Osteoblast (primary cell): ENCODE measurements around the gene CDKN2D. TPM values are rescaled to one million over a fixed set of nuclear protein-coding genes. Genes with fewer than 3 reads are reported as not detected.
A peak's percentile ranks its signal among the peaks of the same experiment; 100 is the strongest.

Source experiments
- DNase-seq: peaks from one replicate; pipeline ENCODE4 v3.0.0; 2011; ENCODE audit warnings: low spot score, mixed read lengths; ENCODE audit not compliant: insufficient read length; ENCODE audit errors: missing footprints
- H2AFZ ChIP-seq: 2 replicates; pipeline ENCODE4 v1.6.0; 2011; ENCODE audit warnings: mild to moderate bottlenecking, low read length
- H3K27ac ChIP-seq: 2 replicates; pipeline ENCODE4 v1.5.1; 2011; ENCODE audit warnings: mild to moderate bottlenecking, low read depth, low read length, moderate library complexity
- H3K27me3 ChIP-seq: 2 replicates; pipeline ENCODE4 v1.6.0; 2012; ENCODE audit warnings: mild to moderate bottlenecking, control low read depth, inconsistent platforms, low read length, moderate library complexity; ENCODE audit not compliant: insufficient read depth
- H3K36me3 ChIP-seq: 2 replicates; pipeline ENCODE4 v1.5.1; 2011; ENCODE audit warnings: mild to moderate bottlenecking, low read length, control low read depth, moderate library complexity; ENCODE audit not compliant: insufficient read depth
- H3K4me1 ChIP-seq: 2 replicates; pipeline ENCODE4 v1.5.1; 2011; ENCODE audit warnings: mild to moderate bottlenecking, low read length, control low read depth, moderate library complexity; ENCODE audit not compliant: insufficient read depth
- H3K4me2 ChIP-seq: 2 replicates; pipeline ENCODE4 v1.6.0; 2011; ENCODE audit warnings: mild to moderate bottlenecking, low read length; ENCODE audit not compliant: insufficient read depth
- H3K4me3 ChIP-seq: fragments of 200-600 bp; sonication (generic); 3 replicates; pipeline ENCODE4 v1.5.1; 2012; ENCODE audit warnings: mild to moderate bottlenecking, low read length, inconsistent platforms; ENCODE audit not compliant: insufficient read depth
- H3K79me2 ChIP-seq: 2 replicates; pipeline ENCODE4 v1.6.0; 2012; ENCODE audit warnings: mild to moderate bottlenecking, low read length, control low read depth, inconsistent platforms; ENCODE audit not compliant: insufficient read depth
- H3K9me3 ChIP-seq: 2 replicates; pipeline ENCODE4 v1.5.1; 2011; ENCODE audit warnings: low read depth, low read length, control low read depth
- H4K20me1 ChIP-seq: 2 replicates; pipeline ENCODE4 v1.6.0; 2012; ENCODE audit warnings: mild to moderate bottlenecking, low read length, control low read depth; ENCODE audit not compliant: insufficient read depth
- total RNA-seq: library from RNA; depleted of rRNA; stranded (reverse); fragments of >200 nt; gene quantifications from 2 replicates; pipeline ENCODE4 v1.2.3, GENCODE V29; 2012
- TF ChIP-seq, protein P1 (sequence below): IDR thresholded peaks from 2 replicates; pipeline ENCODE4 v1.5.1; 2011; ENCODE audit warnings: mild to moderate bottlenecking, low read depth, low read length, moderate library complexity; ENCODE audit errors: extremely low read depth

Gene CDKN2D
- total RNA-seq, result 4.0 and 5.3 TPM in 2 replicates

DNA sequence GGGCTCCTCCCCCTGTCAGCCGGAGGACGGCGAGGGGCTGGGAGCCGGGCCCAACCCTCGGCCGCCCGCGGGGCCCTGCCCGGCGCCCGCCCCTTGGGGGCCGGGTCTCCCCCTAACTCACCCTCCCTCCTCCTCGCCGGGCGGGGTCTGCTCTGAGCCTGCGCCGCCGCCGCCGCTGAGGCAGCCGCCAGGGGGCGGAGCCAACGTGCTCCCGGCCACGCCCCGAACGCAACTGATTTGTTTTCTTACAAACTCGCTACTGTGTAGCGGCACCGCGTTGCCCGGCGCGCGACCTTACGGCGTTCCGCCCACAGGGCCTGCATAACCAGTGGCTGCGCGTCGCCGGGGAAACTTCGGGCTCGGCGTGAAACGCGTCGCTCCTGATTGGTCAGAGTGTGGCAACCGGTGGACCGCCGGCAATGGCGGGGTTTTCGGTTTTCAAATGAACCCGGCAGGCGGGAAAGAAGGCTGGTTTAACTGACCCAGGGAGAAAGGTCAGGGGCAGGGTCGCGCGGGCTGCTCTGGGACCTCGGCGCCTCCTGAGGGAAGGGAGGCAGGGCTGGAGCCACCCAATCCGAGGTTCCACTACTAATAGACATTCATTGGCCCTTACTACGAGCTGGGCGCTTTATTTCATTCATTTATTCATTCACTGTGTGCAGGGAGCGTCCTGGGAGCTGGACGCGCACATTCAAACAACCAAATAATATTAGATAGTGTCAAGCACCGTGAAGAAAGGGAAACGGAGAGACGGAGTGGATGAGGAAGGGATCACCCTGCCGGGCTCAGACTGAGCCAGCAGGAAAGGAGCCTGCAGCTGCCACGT lies at the start of gene CDKN2D:
CDKN2D (minus strand) TSS at position 154 of the 826 bp plus-strand sequence. CDS start 326 bp downstream, outside the sequence.
- Histone ChIP-seq H3K27me3 (no peaks in the 10 kb centered on the region), H3K9me3 (no peaks in the 10 kb centered on the region), H2AFZ (peak within 1 kb of the TSS; percentile 88), H3K79me2 (peaks cover 25% of the 10 kb centered on the region), H3K27ac (peak within 1 kb of the TSS; percentile 77), H3K4me1 (peaks cover 33% of the 10 kb centered on the region), H3K36me3 (no peaks in the 10 kb centered on the region), H4K20me1 (no peaks in the 10 kb centered on the region), H3K4me2 (peak within 1 kb of the TSS; percentile 92), H3K4me3 (peak within 1 kb of the TSS; percentile 79)
- TF ChIP-seq, protein P1, sequence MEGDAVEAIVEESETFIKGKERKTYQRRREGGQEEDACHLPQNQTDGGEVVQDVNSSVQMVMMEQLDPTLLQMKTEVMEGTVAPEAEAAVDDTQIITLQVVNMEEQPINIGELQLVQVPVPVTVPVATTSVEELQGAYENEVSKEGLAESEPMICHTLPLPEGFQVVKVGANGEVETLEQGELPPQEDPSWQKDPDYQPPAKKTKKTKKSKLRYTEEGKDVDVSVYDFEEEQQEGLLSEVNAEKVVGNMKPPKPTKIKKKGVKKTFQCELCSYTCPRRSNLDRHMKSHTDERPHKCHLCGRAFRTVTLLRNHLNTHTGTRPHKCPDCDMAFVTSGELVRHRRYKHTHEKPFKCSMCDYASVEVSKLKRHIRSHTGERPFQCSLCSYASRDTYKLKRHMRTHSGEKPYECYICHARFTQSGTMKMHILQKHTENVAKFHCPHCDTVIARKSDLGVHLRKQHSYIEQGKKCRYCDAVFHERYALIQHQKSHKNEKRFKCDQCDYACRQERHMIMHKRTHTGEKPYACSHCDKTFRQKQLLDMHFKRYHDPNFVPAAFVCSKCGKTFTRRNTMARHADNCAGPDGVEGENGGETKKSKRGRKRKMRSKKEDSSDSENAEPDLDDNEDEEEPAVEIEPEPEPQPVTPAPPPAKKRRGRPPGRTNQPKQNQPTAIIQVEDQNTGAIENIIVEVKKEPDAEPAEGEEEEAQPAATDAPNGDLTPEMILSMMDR, result no peak
- peak; percentile 99 for DNase-seq

DNA sequence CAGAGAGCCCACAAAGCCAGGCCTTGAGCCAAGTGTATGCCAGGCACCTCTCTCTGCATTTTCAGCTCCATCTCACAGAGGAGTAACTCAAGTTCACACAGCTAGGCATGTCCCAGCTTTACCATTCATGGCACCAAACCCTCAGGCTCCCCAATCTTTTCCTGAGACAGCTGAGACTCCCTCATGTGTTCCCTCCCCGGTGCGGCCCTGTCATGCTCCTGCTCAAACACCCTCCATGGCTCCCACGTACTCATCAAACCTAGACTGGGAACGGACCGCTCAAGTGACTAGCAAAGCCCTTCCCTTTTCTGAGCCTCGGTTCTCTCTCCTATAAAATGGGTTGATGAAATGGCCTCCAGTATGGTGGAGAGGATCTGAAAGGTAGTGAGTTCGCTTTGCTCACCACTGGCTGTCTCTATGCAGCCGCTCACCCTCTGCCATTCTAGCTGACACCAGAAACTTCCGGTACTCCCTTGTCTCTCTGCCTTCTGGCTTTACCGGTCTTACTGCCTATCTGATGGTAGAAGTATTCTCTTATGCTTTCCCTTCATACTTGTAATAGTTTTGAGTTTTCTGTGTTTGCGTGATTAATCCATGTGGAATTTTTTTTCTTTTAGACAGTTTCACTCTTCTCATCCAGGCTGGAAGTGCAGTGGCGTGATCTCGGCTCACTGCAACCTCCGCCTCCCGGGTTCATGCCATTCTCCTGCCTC lies 48.8 kb upstream of the CDKN2D start:
- Histone ChIP-seq H4K20me1 (no peaks in the 10 kb centered on the region), H3K27ac (peak overlapping the region; percentile 54), H2AFZ (no peak overlapping the region), H3K4me3 (no peak overlapping the region), H3K4me1 (peaks cover 16% of the 10 kb centered on the region), H3K27me3 (no peaks in the 10 kb centered on the region), H3K9me3 (no peaks in the 10 kb centered on the region), H3K79me2 (peaks cover 19% of the 10 kb centered on the region), H3K4me2 (peak overlapping the region; percentile 40), H3K36me3 (no peaks in the 10 kb centered on the region)
- TF ChIP-seq, protein P1, result no peak
- DNase-seq, result peak; percentile 91

DNA sequence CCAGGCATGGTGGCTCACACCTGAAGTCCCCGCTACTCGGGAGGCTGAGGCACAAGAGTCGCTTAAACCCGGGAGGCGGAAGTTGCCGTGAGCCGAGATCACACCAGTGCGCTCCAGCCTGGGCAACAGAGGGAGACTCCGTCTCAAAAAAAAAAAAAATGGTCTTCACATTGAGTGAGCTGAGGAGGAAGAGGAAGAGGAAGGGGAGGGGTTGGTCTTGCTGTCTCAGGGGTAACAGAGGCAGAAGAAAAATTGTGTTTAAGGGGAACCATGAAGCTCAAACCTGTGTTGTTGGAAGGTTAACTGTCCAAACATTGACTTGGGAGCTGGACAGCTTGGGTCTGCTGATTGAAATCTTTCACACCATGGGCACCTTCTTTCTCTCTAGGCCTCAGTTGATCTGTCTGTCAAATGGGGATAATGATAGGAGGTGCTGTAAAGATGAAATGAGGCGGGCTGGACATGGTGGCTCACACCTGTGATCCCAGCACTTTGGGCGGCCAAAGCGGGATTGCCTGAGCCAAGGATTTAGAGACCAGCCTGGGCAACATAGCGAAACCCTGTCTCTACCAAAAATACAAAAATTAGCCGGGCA lies 46.7 kb upstream of the CDKN2D start:
- peaks cover 19% of the 10 kb centered on the region for H3K4me1 ChIP-seq
- H3K4me2 ChIP-seq, result no peak overlapping the region
- H3K9me3 ChIP-seq, result no peaks in the 10 kb centered on the region
- H3K36me3 ChIP-seq, result no peaks in the 10 kb centered on the region
- H4K20me1 ChIP-seq, result no peaks in the 10 kb centered on the region
- H2AFZ ChIP-seq, result no peak overlapping the region
- H3K27ac ChIP-seq, result no peak overlapping the region
- TF ChIP-seq, protein P1, result no peak
- no peak overlapping the region for H3K4me3 ChIP-seq
- DNase-seq, result no peak
- H3K79me2 ChIP-seq, result peaks cover 20% of the 10 kb centered on the region
- H3K27me3 ChIP-seq, result no peaks in the 10 kb centered on the region
